Measurements from ENCODE around the gene CA11. TPM values are rescaled to one million over a fixed set of nuclear protein-coding genes. Genes with fewer than 3 reads are reported as not detected.

CA11 gene
- total and polyA plus RNA-seq, 2 experiments from 2014 or later, result 15.6 to 26.3 TPM

- no peak for TF ChIP-seq CTCF (IDR thresholded peaks at IDR 0.05; ENCODE audit: low read depth, low read length)
- H3K4me3 ChIP-seq, result no peak overlapping the region
- H3K4me1 ChIP-seq (ENCODE audit: low read depth), result peaks cover 16% of the 10 kb centered on the region
- H3K27me3 ChIP-seq, result no peaks in the 10 kb centered on the region
- H3K9me3 ChIP-seq (ENCODE audit: low read depth), result no peaks in the 10 kb centered on the region
- H3K36me3 ChIP-seq, result no peaks in the 10 kb centered on the region
- H3K27ac ChIP-seq, result no peak overlapping the region
- peak; percentile 46 to 85 for DNase-seq (ENCODE audit: low read depth in 1 of 2, low spot score in 1 of 2)
These were observed 16.2 kb downstream of the CA11 start for GRCh38 chr19:48629599-48630295.

GRCh38 chr19:48629297-48629598, 16.7 kb downstream of the CA11 start:
- Histone ChIP-seq H3K4me1 (ENCODE audit: low read depth) (peaks cover 15% of the 10 kb centered on the region), H3K9me3 (ENCODE audit: low read depth) (no peaks in the 10 kb centered on the region), H3K27ac (no peak overlapping the region), H3K27me3 (no peaks in the 10 kb centered on the region), H3K36me3 (no peaks in the 10 kb centered on the region), H3K4me3 (no peak overlapping the region)
- DNase-seq (ENCODE audit: low read depth in 1 of 2, low spot score in 1 of 2), result no peak
- TF ChIP-seq CTCF (IDR thresholded peaks at IDR 0.05; ENCODE audit: low read depth, low read length), result no peak

GRCh38 chr19:48628486-48629296, 17.3 kb downstream of the CA11 start:
- DNase-seq (ENCODE audit: low read depth in 1 of 2, low spot score in 1 of 2), result no peak
- H3K27me3 ChIP-seq, result no peaks in the 10 kb centered on the region
- peaks cover 9% of the 10 kb centered on the region for H3K4me1 ChIP-seq (ENCODE audit: low read depth)
- TF ChIP-seq CTCF (IDR thresholded peaks at IDR 0.05; ENCODE audit: low read depth, low read length), result no peak
- no peak overlapping the region for H3K27ac ChIP-seq
- no peak overlapping the region for H3K4me3 ChIP-seq
- H3K9me3 ChIP-seq (ENCODE audit: low read depth), result no peaks in the 10 kb centered on the region
- no peaks in the 10 kb centered on the region for H3K36me3 ChIP-seq

GRCh38 chr19:48627865-48628314, 18.1 kb downstream of the CA11 start:
- H3K27me3 ChIP-seq, result no peaks in the 10 kb centered on the region
- H3K4me3 ChIP-seq, result no peak overlapping the region
- H3K36me3 ChIP-seq, result no peaks in the 10 kb centered on the region
- no peaks in the 10 kb centered on the region for H3K9me3 ChIP-seq (ENCODE audit: low read depth)
- H3K4me1 ChIP-seq (ENCODE audit: low read depth), result peaks cover 8% of the 10 kb centered on the region
- no peak for DNase-seq (ENCODE audit: low read depth in 1 of 2, low spot score in 1 of 2)
- TF ChIP-seq CTCF (IDR thresholded peaks at IDR 0.05; ENCODE audit: low read depth, low read length), result no peak
- H3K27ac ChIP-seq, result no peak overlapping the region

- peaks cover 8% of the 10 kb centered on the region for H3K4me1 ChIP-seq (ENCODE audit: low read depth)
These were observed 18.7 kb downstream of the CA11 start for GRCh38 chr19:48627201-48627864.

More at GRCh38 chr19:48627201-48627864, 18.7 kb downstream of the CA11 start:
- no peaks in the 10 kb centered on the region for H3K27me3 ChIP-seq
- no peaks in the 10 kb centered on the region for H3K36me3 ChIP-seq
- H3K9me3 ChIP-seq (ENCODE audit: low read depth), result no peaks in the 10 kb centered on the region
- H3K4me3 ChIP-seq, result no peak overlapping the region
- no peak for TF ChIP-seq CTCF (IDR thresholded peaks at IDR 0.05; ENCODE audit: low read depth, low read length)
- no peak overlapping the region for H3K27ac ChIP-seq
- no peak for DNase-seq (ENCODE audit: low read depth in 1 of 2, low spot score in 1 of 2)
